Measurements from ENCODE around the gene PROCR. TPM values are rescaled to one million over a fixed set of nuclear protein-coding genes. Genes with fewer than 3 reads are reported as not detected.

The PROCR gene
- total and polyA plus RNA-seq, 9 donors, result 9.1 to 40.2 (median 21.6) TPM

DNA sequence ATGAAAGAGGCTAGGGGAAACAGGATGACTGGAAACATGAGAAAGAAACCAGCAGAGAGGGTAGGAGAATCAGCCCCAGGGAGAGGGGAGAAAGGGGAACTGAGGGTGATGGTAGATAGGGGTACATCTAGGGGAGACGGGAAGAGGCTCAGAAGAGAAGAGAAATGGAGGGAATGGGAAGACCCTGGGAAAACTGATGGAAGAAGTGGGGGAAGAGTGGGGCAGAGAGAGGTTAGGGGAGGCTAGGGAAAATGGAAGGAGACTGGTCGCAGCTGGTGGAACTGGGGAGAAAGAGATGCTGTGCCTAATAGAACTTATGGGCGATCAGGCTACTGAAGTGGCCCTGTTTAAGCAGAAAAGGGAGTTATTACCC, 548 bp downstream of the PROCR start:
- peak overlapping the region; percentile 33 for H3K4me3 ChIP-seq
- WGBS, 3 donors, result 74 to 79% (median 75%) methylated on average over 3 of the region's 3 CpGs
- H3K27ac ChIP-seq, result peak overlapping the region in 1 of 2 donors; percentile 66
- intact Hi-C loops (cut with DNase I), result loop anchor here in 1 of 4 donors (5.0 kb wide), 1 partner anchor 715 kb away; no protein-coding TSS in a partner anchor
- H3K27me3 ChIP-seq, result no peaks in the 10 kb centered on the region
- no peaks in the 10 kb centered on the region for H3K36me3 ChIP-seq
- H3K4me1 ChIP-seq (ENCODE audit: insufficient read depth), result peaks cover 2% of the 10 kb centered on the region
- H3K9me3 ChIP-seq, result no peaks in the 10 kb centered on the region
- TF ChIP-seq POLR2A (IDR thresholded peaks at IDR 0.05), result no peak
- no peak for DNase-seq

DNA sequence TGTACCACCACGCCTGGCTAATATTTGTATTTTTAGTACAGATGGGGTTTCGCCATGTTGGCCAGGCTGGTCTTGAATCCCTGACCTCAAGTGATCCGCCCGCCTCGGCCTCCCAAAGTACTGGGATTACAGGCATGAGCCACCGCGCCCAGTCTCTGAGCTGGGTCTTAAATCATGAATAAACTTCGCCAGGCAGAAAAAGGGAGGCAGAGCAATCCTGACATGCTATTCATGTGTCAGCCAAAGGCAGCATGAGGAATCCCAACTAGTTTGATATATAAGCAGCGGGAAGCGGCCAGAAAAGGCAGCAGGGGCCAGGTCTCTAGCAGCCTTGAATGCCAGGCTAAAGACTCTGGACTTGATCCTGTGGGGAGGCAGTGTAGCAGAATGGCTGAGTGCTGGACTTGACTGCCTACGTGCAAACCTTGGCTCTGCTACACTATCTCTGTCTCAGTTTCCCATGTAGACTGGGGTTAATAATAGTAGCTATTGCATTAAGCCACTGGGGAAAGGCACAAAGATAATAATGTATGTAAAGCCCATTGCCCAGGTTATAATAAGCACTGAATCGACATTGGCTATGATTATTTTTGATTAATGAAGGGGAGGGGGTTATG, 1.8 kb downstream of the PROCR start:
- intact Hi-C loops (cut with DNase I), result loop anchor here in 1 of 4 donors (5.0 kb wide), 1 partner anchor 714 kb away; no protein-coding TSS in a partner anchor
- TF ChIP-seq, protein P1, sequence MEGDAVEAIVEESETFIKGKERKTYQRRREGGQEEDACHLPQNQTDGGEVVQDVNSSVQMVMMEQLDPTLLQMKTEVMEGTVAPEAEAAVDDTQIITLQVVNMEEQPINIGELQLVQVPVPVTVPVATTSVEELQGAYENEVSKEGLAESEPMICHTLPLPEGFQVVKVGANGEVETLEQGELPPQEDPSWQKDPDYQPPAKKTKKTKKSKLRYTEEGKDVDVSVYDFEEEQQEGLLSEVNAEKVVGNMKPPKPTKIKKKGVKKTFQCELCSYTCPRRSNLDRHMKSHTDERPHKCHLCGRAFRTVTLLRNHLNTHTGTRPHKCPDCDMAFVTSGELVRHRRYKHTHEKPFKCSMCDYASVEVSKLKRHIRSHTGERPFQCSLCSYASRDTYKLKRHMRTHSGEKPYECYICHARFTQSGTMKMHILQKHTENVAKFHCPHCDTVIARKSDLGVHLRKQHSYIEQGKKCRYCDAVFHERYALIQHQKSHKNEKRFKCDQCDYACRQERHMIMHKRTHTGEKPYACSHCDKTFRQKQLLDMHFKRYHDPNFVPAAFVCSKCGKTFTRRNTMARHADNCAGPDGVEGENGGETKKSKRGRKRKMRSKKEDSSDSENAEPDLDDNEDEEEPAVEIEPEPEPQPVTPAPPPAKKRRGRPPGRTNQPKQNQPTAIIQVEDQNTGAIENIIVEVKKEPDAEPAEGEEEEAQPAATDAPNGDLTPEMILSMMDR (IDR thresholded peaks at IDR 0.05), result no peak
- TF ChIP-seq EP300 (IDR thresholded peaks at IDR 0.05) (no peak), POLR2A (IDR thresholded peaks at IDR 0.05) (no peak)
- H3K27ac ChIP-seq, result no peak overlapping the region
- no peaks in the 10 kb centered on the region for H3K36me3 ChIP-seq
- no peak overlapping the region for H3K4me3 ChIP-seq
- DNase-seq, result no peak
- no peaks in the 10 kb centered on the region for H3K9me3 ChIP-seq
- H3K27me3 ChIP-seq, result no peaks in the 10 kb centered on the region
- peaks cover 2% of the 10 kb centered on the region for H3K4me1 ChIP-seq (ENCODE audit: insufficient read depth)
- 61 to 88% (median 83%) methylated on average over 12 of the region's 12 CpGs for WGBS, 3 donors

DNA sequence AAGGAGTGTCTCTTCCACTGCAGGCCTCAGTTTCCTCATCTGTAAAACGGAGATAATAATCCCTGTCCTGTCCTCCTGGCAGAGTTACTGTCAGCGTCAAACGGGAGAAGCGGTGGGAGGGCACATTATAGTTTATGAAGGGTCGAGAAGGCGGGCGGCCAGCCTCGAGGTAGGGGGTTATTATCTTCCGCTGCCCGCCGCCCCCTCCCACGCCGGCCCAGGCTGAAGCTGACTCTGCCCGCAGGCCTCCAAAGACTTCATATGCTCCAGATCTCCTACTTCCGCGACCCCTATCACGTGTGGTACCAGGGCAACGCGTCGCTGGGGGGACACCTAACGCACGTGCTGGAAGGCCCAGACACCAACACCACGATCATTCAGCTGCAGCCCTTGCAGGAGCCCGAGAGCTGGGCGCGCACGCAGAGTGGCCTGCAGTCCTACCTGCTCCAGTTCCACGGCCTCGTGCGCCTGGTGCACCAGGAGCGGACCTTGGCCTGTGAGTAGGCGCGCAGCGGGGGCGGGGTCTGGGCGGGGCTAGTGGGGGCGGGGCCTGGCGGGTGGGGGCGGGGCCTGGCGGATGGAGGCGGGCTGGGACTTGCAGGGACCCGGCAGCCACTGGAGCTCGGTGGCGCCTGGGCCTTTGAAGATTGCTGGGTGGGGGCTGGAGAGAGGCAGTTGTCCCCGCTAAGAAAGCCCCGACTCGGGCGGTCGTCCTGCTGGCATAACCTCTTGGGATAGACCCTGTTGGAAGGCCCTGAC, 2.8 kb downstream of the PROCR start:
- H3K27ac ChIP-seq, result no peak overlapping the region
- H3K9me3 ChIP-seq, result no peaks in the 10 kb centered on the region
- 59 to 64% (median 60%) methylated on average over 43 to 49 of the region's 49 CpGs for WGBS, 3 donors
- no peaks in the 10 kb centered on the region for H3K36me3 ChIP-seq
- H3K4me3 ChIP-seq, result no peak overlapping the region
- intact Hi-C loops (cut with DNase I), result loop anchor here in 1 of 4 donors (5.0 kb wide), 1 partner anchor 713 kb away; no protein-coding TSS in a partner anchor
- peak in 2 of 5 donors; percentile 34 to 42 for DNase-seq
- TF ChIP-seq EP300 (IDR thresholded peaks at IDR 0.05), result no peak
- TF ChIP-seq, protein P1 (IDR thresholded peaks at IDR 0.05), result no peak
- no peak for TF ChIP-seq POLR2A (IDR thresholded peaks at IDR 0.05)
- H3K4me1 ChIP-seq (ENCODE audit: insufficient read depth), result peaks cover 2% of the 10 kb centered on the region
- no peaks in the 10 kb centered on the region for H3K27me3 ChIP-seq

DNA sequence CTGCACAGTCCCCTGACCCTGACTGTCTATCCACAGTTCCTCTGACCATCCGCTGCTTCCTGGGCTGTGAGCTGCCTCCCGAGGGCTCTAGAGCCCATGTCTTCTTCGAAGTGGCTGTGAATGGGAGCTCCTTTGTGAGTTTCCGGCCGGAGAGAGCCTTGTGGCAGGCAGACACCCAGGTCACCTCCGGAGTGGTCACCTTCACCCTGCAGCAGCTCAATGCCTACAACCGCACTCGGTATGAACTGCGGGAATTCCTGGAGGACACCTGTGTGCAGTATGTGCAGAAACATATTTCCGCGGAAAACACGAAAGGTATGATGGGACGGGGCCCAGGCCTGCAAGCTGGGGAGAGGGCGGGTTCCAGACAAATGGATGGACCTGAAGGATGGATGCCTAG, 4.3 kb downstream of the PROCR start:
- no peaks in the 10 kb centered on the region for H3K9me3 ChIP-seq
- no peak overlapping the region for H3K27ac ChIP-seq
- H3K36me3 ChIP-seq, result no peaks in the 10 kb centered on the region
- H3K4me3 ChIP-seq, result no peak overlapping the region
- WGBS, 3 donors, result 91 to 93% (median 92%) methylated on average over 14 of the region's 14 CpGs
- intact Hi-C loops (cut with DNase I), result no loop called here
- TF ChIP-seq, protein P1 (IDR thresholded peaks at IDR 0.05), result no peak
- no peak for TF ChIP-seq EP300 (IDR thresholded peaks at IDR 0.05)
- TF ChIP-seq POLR2A (IDR thresholded peaks at IDR 0.05), result no peak
- H3K27me3 ChIP-seq, result no peaks in the 10 kb centered on the region
- H3K4me1 ChIP-seq (ENCODE audit: insufficient read depth), result peaks cover 2% of the 10 kb centered on the region
- DNase-seq, result no peak
